SU-DHL-6 (cell line): Measurements from ENCODE around the gene CNDP1.

Experiments
- H2AFZ ChIP-seq: fragments of 200-600 bp; sonication (generic); 2 replicates; pipeline ENCODE4 v1.6.1; 2014; ENCODE audit warnings: low read depth, mild to moderate bottlenecking, moderate library complexity, mixed read lengths, antibody characterized with exemption, low read length; ENCODE audit not compliant: severe bottlenecking
- H3F3A ChIP-seq: fragments of 200-600 bp; shearing (Covaris generic); 2 replicates; pipeline ENCODE4 v1.6.0; 2016; ENCODE audit warnings: antibody characterized with exemption, mild to moderate bottlenecking; ENCODE audit not compliant: insufficient read depth
- H3K27ac ChIP-seq: fragments of 200-600 bp; sonication (generic); 2 replicates; pipeline ENCODE4 v1.5.1; 2016; ENCODE audit warnings: low read depth, mild to moderate bottlenecking, low read length, moderate library complexity, mixed read lengths
- H3K27me3 ChIP-seq: fragments of 200-600 bp; sonication (generic), shearing (Covaris generic); 2 replicates; pipeline ENCODE4 v1.6.0; 2014; ENCODE audit warnings: mild to moderate bottlenecking, low read length
- H3K36me3 ChIP-seq: fragments of 200-600 bp; sonication (generic); 2 replicates; pipeline ENCODE4 v1.6.1; 2014; ENCODE audit warnings: mild to moderate bottlenecking, low read length, mixed read lengths
- H3K4me2 ChIP-seq: fragments of 300-600, 200-600 bp; shearing (Covaris generic), sonication (generic); 2 replicates; pipeline ENCODE4 v1.6.0; 2014; ENCODE audit warnings: low read length, low read depth, mild to moderate bottlenecking; ENCODE audit not compliant: poor library complexity, severe bottlenecking
- H3K4me3 ChIP-seq: fragments of 200-600 bp; sonication (generic); 2 replicates; pipeline ENCODE4 v1.5.1; 2014; ENCODE audit warnings: antibody characterized with exemption, low read length, mild to moderate bottlenecking, mixed read lengths; ENCODE audit not compliant: insufficient read depth, poor library complexity, severe bottlenecking
- H3K79me2 ChIP-seq: fragments of 200-600 bp; sonication (generic); 2 replicates; pipeline ENCODE4 v1.6.1; 2014; ENCODE audit warnings: mild to moderate bottlenecking, low read length, moderate library complexity; ENCODE audit not compliant: insufficient read depth
- H3K9ac ChIP-seq: fragments of 200-600 bp; sonication (generic); 2 replicates; pipeline ENCODE4 v1.7.0; 2014; ENCODE audit warnings: mild to moderate bottlenecking, low read length
- H3K9me2 ChIP-seq: fragments of 200-600 bp; sonication (generic); replicated peaks from 2 replicates; pipeline ENCODE4 v1.6.1; 2014; ENCODE audit warnings: low read length; ENCODE audit not compliant: insufficient read depth
- H3K9me3 ChIP-seq: fragments of 200-600 bp; sonication (generic); 2 replicates; pipeline ENCODE4 v1.6.1; 2014; ENCODE audit warnings: low read length, mixed read lengths; ENCODE audit not compliant: insufficient read depth
- H4K20me1 ChIP-seq: fragments of 200-600 bp; sonication (generic); 2 replicates; pipeline ENCODE4 v1.6.1; 2014; ENCODE audit warnings: low read depth, mild to moderate bottlenecking, antibody characterized with exemption, low read length, moderate library complexity, mixed read lengths
- CTCF ChIP-seq: fragments of 200-600 bp; sonication (generic); IDR thresholded peaks from one replicate; pipeline ENCODE4 v1.5.1; 2017; ENCODE audit warnings: antibody characterized with exemption, mild to moderate bottlenecking, low read length, moderate library complexity; ENCODE audit not compliant: insufficient read depth, poor library complexity, severe bottlenecking
- EZH2phosphoT487 ChIP-seq: fragments of 200-600 bp; sonication (generic), shearing (Covaris generic); conservative IDR thresholded peaks from 2 replicates; pipeline ENCODE4 v1.6.1; 2018; ENCODE audit warnings: mild to moderate bottlenecking, antibody characterized with exemption, low read length, moderate library complexity, mixed read lengths

The CNDP1 gene

GRCh38 chr18:74510770-74511095 lies 23.6 kb upstream of the CNDP1 start:
- no peak overlapping the region for H3K27ac ChIP-seq
- no peak overlapping the region for H3K4me3 ChIP-seq
- H3K9me2 ChIP-seq = no peaks in the 10 kb centered on the region
- no peak overlapping the region for H3K9ac ChIP-seq
- no peak for TF ChIP-seq CTCF
- no peak for TF ChIP-seq EZH2phosphoT487
- H3K4me2 ChIP-seq = no peak overlapping the region
- peaks cover 3% of the 10 kb centered on the region; the same call in 1 of the 2 replicates for H3K36me3 ChIP-seq
- no peak overlapping the region for H2AFZ ChIP-seq
- no peaks in the 10 kb centered on the region; the same call in 1 of the 2 replicates for H4K20me1 ChIP-seq
- H3F3A ChIP-seq = no peaks in the 10 kb centered on the region
- no peaks in the 10 kb centered on the region for H3K79me2 ChIP-seq
- H3K27me3 ChIP-seq = no peaks in the 10 kb centered on the region
- H3K9me3 ChIP-seq = no peaks in the 10 kb centered on the region

GRCh38 chr18:74511823-74512222 lies 22.5 kb upstream of the CNDP1 start:
- H3K27ac ChIP-seq = no peak overlapping the region
- H3K27me3 ChIP-seq = no peaks in the 10 kb centered on the region
- no peak overlapping the region for H3K9ac ChIP-seq
- H4K20me1 ChIP-seq = no peaks in the 10 kb centered on the region; the same call in 1 of the 2 replicates
- no peak overlapping the region for H3K4me3 ChIP-seq
- H3K79me2 ChIP-seq = no peaks in the 10 kb centered on the region
- no peak overlapping the region for H3K4me2 ChIP-seq
- H3K9me2 ChIP-seq = no peaks in the 10 kb centered on the region
- no peak overlapping the region for H2AFZ ChIP-seq
- peaks cover 1% of the 10 kb centered on the region; the same call in 1 of the 2 replicates for H3K36me3 ChIP-seq
- TF ChIP-seq EZH2phosphoT487 = no peak
- no peak for TF ChIP-seq CTCF
- no peaks in the 10 kb centered on the region for H3F3A ChIP-seq
- H3K9me3 ChIP-seq = no peaks in the 10 kb centered on the region

- no peak overlapping the region for H3K4me3 ChIP-seq
- H3K9me3 ChIP-seq = no peaks in the 10 kb centered on the region
- no peaks in the 10 kb centered on the region; the same call in 1 of the 2 replicates for H3K36me3 ChIP-seq
- H3K27ac ChIP-seq = no peak overlapping the region
- no peak overlapping the region for H3K9ac ChIP-seq
- no peaks in the 10 kb centered on the region for H3K79me2 ChIP-seq
- no peaks in the 10 kb centered on the region for H3K27me3 ChIP-seq
- TF ChIP-seq EZH2phosphoT487 = no peak
- no peak for TF ChIP-seq CTCF
- H3K4me2 ChIP-seq = no peak overlapping the region
- no peaks in the 10 kb centered on the region for H3K9me2 ChIP-seq
- no peak overlapping the region for H2AFZ ChIP-seq
- no peaks in the 10 kb centered on the region for H3F3A ChIP-seq
- no peaks in the 10 kb centered on the region; the same call in 1 of the 2 replicates for H4K20me1 ChIP-seq
These were observed 21.8 kb upstream of the CNDP1 start for GRCh38 chr18:74512321-74513053.
